ENCODE results near the gene CATSPER3. TPM values are rescaled to one million over a fixed set of nuclear protein-coding genes. Genes with fewer than 3 reads are reported as not detected.

Gene CATSPER3
- total RNA-seq, result 0.29 TPM in 1 of 2 replicates, not detected in the other

DNA sequence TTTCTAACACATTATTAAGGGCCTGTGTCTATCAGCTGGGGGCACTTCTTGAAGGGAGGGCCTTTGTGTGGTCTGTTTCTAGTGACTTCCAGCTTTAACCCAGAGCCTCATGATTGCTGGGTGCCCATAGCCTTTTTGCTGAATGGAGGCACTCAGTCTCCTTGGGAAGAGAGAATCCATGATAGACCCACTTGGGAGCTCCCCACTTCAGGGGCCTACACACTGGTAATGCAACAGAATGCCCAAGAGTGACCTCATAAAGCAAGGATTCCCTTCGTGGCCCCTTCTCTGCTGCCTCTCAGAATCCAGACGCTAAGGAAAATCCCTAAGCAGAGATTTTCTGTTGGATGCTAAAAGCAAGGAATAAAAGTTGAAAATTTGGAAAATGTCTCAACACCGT, at the start of gene CATSPER3:
CATSPER3 (plus strand) TSS at position 301 of the 400 bp plus-strand sequence; CDS start at position 386, 85 bp downstream.
- TF ChIP-seq, protein P1, sequence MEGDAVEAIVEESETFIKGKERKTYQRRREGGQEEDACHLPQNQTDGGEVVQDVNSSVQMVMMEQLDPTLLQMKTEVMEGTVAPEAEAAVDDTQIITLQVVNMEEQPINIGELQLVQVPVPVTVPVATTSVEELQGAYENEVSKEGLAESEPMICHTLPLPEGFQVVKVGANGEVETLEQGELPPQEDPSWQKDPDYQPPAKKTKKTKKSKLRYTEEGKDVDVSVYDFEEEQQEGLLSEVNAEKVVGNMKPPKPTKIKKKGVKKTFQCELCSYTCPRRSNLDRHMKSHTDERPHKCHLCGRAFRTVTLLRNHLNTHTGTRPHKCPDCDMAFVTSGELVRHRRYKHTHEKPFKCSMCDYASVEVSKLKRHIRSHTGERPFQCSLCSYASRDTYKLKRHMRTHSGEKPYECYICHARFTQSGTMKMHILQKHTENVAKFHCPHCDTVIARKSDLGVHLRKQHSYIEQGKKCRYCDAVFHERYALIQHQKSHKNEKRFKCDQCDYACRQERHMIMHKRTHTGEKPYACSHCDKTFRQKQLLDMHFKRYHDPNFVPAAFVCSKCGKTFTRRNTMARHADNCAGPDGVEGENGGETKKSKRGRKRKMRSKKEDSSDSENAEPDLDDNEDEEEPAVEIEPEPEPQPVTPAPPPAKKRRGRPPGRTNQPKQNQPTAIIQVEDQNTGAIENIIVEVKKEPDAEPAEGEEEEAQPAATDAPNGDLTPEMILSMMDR (conservative IDR thresholded peaks at IDR 0.05; ENCODE audit: low read depth, low read length), result no peak
- no peak within 1 kb of the TSS for H3K4me3 ChIP-seq (ENCODE audit: low read depth, low read length)
- no peak for DNase-seq (ENCODE audit: low read depth)

DNA sequence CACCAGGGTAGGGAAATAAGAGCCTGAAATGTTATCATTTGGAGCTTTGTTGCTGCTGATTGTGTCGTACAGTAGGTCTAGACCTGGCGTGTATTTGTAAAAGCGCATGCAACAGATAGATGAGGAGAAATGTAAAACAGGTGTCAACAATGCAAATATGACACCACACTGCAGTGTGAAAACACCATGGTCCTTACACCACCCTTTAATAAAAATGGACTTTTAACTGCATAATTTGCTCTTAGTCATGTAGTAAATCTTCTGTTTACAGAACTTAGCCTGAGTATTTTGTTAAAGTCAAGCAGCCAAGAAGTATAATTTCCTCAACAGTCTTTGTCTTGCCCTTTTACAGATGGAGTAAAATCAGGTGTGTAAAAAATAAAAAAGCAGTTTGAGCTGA, 48.8 kb upstream of the CATSPER3 start:
- no peak for DNase-seq (ENCODE audit: low read depth)
- TF ChIP-seq, protein P1 (conservative IDR thresholded peaks at IDR 0.05; ENCODE audit: low read depth, low read length), result no peak
- no peak overlapping the region for H3K4me3 ChIP-seq (ENCODE audit: low read depth, low read length)

DNA sequence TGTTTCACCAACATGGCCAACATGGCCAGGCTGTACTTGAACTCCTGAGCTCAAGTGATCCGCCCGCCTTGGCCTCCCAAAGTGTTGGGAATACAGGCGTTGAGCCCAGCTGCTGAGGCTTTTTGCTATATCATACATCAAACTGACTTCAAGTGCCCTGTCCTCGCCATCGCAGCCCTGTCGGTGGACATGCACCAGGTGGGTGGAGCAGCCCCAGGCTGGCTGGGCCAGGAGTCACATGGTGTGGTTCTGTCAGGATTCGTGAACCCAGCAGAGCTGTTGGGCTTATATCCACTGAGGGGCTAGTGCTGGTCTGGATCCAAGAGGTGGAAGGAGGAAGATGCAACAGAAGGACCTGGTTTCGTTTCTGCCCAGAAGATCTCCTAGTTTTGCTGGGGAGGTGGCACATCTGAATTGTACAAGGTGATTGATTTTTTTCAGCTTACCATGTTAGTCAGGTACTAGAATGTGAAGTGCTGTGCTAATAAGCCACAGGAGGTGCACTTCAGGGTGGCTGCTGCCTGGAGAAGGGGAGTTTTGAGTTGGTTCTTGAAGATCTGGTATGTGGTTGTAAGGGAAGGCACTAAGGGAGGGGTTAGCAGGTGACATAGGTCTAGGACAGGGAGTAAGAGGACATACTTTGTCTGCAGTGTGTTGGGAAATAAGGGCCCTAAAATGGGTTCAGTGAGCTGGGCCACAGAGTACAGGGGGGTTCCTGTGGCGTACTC, 46.7 kb upstream of the CATSPER3 start:
- H3K4me3 ChIP-seq (ENCODE audit: low read depth, low read length), result no peak overlapping the region
- TF ChIP-seq, protein P1 (conservative IDR thresholded peaks at IDR 0.05; ENCODE audit: low read depth, low read length), result no peak
- no peak for DNase-seq (ENCODE audit: low read depth)

DNA sequence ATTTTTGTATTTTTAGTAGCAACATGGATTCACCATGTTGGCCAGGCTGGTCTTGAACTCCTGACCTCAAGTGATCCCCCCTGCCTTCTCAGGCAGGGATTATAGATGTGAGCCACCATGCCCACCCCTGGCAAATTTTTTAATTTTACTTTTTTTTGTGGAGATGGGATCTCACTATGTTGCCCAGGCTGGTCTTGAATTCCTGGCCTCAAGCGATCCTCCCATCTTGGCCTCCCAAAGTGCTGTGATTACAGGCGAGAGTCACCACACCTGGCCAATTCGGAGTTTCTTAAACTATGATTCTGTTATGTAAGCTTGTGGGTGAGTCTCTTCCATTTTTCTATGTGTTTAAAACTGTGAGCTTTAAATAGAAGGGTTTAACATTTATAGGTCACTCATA, 35.2 kb upstream of the CATSPER3 start:
- DNase-seq (ENCODE audit: low read depth), result no peak
- TF ChIP-seq, protein P1 (conservative IDR thresholded peaks at IDR 0.05; ENCODE audit: low read depth, low read length), result no peak

DNA sequence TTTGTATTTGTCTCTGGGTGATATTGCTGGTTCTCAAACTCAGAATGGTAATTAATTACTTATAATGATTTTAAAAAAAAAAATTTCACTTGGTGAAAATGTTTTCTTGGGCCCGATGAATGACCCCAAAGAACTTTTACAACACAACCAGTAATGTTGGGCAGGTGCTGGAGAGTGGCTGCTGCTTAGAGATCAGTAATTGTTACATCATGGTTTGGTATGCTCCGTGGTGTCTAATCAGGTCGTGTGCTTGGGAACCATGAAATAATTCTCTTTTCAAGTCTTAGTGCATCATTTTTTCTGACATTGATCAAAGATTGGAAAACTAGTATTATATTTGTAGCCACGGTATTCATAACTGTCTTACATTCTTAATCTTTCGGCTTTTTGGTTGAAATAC, 33.5 kb upstream of the CATSPER3 start:
- no peak overlapping the region for H3K4me3 ChIP-seq (ENCODE audit: low read depth, low read length)
- TF ChIP-seq, protein P1 (conservative IDR thresholded peaks at IDR 0.05; ENCODE audit: low read depth, low read length), result no peak
- no peak for DNase-seq (ENCODE audit: low read depth)

More for the DNA sequence above, 35.2 kb upstream of the CATSPER3 start:
- no peak overlapping the region for H3K4me3 ChIP-seq (ENCODE audit: low read depth, low read length)

DNA sequence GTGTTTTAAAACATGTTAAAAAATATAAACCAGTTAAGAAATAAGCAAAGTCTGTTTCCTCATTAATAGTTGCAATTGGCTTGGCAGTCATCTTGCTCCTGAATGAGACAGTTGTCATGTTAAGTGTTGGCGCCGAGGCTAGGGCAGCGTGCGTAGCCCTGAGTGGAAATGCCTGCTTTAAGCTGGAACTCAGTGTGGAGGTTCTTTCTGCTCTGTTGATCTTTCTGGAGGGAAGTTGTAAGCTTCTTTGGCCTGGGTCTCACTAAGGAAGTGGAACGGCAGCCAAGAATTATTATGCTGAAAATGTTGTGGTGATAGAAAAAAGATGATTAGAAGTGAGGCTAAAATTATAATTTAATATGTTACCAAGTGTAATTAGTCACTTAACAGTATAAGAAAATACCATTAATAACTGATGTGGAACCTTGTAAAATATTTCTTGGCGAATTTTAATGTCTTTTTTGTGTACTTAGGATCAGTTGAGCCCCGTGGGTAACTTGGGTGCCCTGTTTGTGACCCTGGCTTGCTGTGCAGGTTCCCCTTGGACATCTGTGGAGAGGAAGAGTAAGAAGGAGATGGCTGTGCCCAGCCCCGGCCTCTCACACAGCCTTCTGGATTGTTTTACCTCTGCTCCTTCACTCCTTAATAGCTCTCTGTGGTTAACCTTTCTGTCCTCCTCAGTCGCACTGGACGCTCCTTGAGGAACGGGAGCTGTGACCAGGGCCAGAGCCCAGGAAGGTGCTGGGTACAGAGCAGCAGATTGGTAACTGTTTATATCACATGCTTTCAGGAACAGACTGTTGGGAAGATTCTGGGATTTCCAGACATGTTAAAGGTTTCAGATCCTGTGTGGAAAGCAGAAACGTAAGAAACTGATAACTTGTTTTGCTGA, 31.8 kb upstream of the CATSPER3 start:
- H3K4me3 ChIP-seq (ENCODE audit: low read depth, low read length), result peak overlapping the region; percentile 0
- peak; percentile 35 for DNase-seq (ENCODE audit: low read depth)
- TF ChIP-seq, protein P1 (conservative IDR thresholded peaks at IDR 0.05; ENCODE audit: low read depth, low read length), result no peak
